ENCODE measurements around the gene SLC51B. TPM values are rescaled to one million over a fixed set of nuclear protein-coding genes. Genes with fewer than 3 reads are reported as not detected.
A peak's percentile ranks its signal among the peaks of the same experiment; 100 is the strongest.

Gene SLC51B
- total and polyA plus RNA-seq, 11 donors = 0.08 TPM; not detected in 10

- ATAC-seq = no peak
- H3K27ac ChIP-seq = no peak overlapping the region
- H3K36me3 ChIP-seq = peaks cover 0 to 3% (median 0%) of the 10 kb centered on the region in 9 donors
- no peak for DNase-seq
- TF ChIP-seq, protein P1, sequence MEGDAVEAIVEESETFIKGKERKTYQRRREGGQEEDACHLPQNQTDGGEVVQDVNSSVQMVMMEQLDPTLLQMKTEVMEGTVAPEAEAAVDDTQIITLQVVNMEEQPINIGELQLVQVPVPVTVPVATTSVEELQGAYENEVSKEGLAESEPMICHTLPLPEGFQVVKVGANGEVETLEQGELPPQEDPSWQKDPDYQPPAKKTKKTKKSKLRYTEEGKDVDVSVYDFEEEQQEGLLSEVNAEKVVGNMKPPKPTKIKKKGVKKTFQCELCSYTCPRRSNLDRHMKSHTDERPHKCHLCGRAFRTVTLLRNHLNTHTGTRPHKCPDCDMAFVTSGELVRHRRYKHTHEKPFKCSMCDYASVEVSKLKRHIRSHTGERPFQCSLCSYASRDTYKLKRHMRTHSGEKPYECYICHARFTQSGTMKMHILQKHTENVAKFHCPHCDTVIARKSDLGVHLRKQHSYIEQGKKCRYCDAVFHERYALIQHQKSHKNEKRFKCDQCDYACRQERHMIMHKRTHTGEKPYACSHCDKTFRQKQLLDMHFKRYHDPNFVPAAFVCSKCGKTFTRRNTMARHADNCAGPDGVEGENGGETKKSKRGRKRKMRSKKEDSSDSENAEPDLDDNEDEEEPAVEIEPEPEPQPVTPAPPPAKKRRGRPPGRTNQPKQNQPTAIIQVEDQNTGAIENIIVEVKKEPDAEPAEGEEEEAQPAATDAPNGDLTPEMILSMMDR (IDR thresholded peaks at IDR 0.05) = no peak
- no peak for TF ChIP-seq POLR2A (IDR thresholded peaks at IDR 0.05)
- H3K27me3 ChIP-seq = no peaks in the 10 kb centered on the region
- H3K9me3 ChIP-seq = no peaks in the 10 kb centered on the region
- no peak overlapping the region for H3K4me3 ChIP-seq
- intact Hi-C loops (cut with DNase I) = loop anchor here in 1 of 10 donors (10.0 kb wide), 1 partner anchor 227 kb away; no protein-coding TSS in a partner anchor
- 70 to 89% (median 76%) methylated on average over 2 of the region's 2 CpGs for WGBS, 4 donors
- peaks cover 0 to 33% (median 11%) of the 10 kb centered on the region in 12 donors for H3K4me1 ChIP-seq
Observed at GRCh38 chr15:65048241-65048640, 3.1 kb downstream of the SLC51B start.

DNA sequence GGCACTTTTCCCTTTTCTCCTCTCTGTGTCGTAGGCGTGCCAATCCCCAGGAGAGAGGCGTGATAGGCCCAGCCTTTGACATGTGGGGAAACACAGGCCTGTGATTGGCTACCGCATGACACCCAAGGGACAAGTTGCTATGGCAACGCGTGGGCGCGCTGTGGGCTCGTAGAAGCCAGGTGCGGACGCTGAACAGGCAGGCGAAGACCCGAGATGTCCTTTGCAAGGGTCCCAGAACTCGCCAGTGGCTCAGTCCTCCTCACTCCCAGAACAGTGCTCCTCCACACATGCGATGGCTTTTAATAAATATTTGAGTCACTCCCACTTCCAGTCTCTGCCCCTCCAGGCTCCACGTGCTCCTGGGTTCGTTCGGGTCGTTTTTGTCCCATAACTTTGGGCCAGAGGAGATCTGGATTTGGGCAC, 4.2 kb downstream of the SLC51B start:
- DNase-seq = peak; percentile 92 to 96 (median 94)
- peaks cover 0 to 3% (median 0%) of the 10 kb centered on the region in 9 donors for H3K36me3 ChIP-seq
- WGBS, 4 donors = 0 to 3% (median 1%) methylated on average over 17 to 19 of the region's 19 CpGs
- ATAC-seq = peak; percentile 87 to 96 (median 92)
- H3K27me3 ChIP-seq = no peaks in the 10 kb centered on the region
- no peak overlapping the region for H3K27ac ChIP-seq
- H3K4me1 ChIP-seq = peaks cover 0 to 29% (median 11%) of the 10 kb centered on the region in 12 donors
- H3K4me3 ChIP-seq = peak overlapping the region in 11 of 12 donors; percentile 1 to 52 (median 41)
- intact Hi-C loops (cut with DNase I) = loop anchor here in 1 of 10 donors (10.0 kb wide), 1 partner anchor 225 kb away; no protein-coding TSS in a partner anchor
- no peaks in the 10 kb centered on the region for H3K9me3 ChIP-seq
- no peak for TF ChIP-seq POLR2A (IDR thresholded peaks at IDR 0.05)
- TF ChIP-seq, protein P1 (IDR thresholded peaks at IDR 0.05) = no peak

- no peak overlapping the region for H3K27ac ChIP-seq
- no peaks in the 10 kb centered on the region for H3K9me3 ChIP-seq
- TF ChIP-seq, protein P1 (IDR thresholded peaks at IDR 0.05) = no peak
- TF ChIP-seq POLR2A (IDR thresholded peaks at IDR 0.05) = no peak
- H3K4me3 ChIP-seq = no peak overlapping the region
- peaks cover 0 to 8% (median 0%) of the 10 kb centered on the region in 9 donors for H3K36me3 ChIP-seq
- WGBS, 4 donors = 56 to 63% (median 58%) methylated on average over 4 of the region's 4 CpGs
- intact Hi-C loops (cut with DNase I) = loop anchor here in 4 of 10 donors (5.0 to 10.0 kb wide), 4 partner anchors 37 to 245 kb away; partner anchors contain the start of gene RNU5A-1 (in 1 of the 4)
- DNase-seq (no peak), ATAC-seq (no peak)
- peaks cover 3 to 30% (median 18%) of the 10 kb centered on the region in 12 donors for H3K4me1 ChIP-seq
- H3K27me3 ChIP-seq = no peaks in the 10 kb centered on the region
Observed at GRCh38 chr15:65050270-65050669, 5.1 kb downstream of the SLC51B start.

GRCh38 chr15:65051266-65051665, 6.1 kb downstream of the SLC51B start:
- no peak overlapping the region for H3K4me3 ChIP-seq
- intact Hi-C loops (cut with DNase I) = loop anchor here in 4 of 10 donors (5.0 to 10.0 kb wide), 4 partner anchors 36 to 244 kb away; partner anchors contain the start of gene RNU5A-1 (in 1 of the 4)
- no peak for DNase-seq
- WGBS, 4 donors = 70 to 85% (median 80%) methylated on average over 1 to 2 of the region's 2 CpGs
- no peak overlapping the region for H3K27ac ChIP-seq
- H3K9me3 ChIP-seq = no peaks in the 10 kb centered on the region
- peaks cover 0 to 12% (median 2%) of the 10 kb centered on the region in 9 donors for H3K36me3 ChIP-seq
- ATAC-seq = no peak
- peaks cover 3 to 31% (median 24%) of the 10 kb centered on the region in 12 donors for H3K4me1 ChIP-seq
- H3K27me3 ChIP-seq = no peaks in the 10 kb centered on the region
- TF ChIP-seq, protein P1 (IDR thresholded peaks at IDR 0.05) = no peak
- TF ChIP-seq POLR2A (IDR thresholded peaks at IDR 0.05) = no peak
